ENCODE measurements around the gene KCNK3. TPM values are rescaled to one million over a fixed set of nuclear protein-coding genes. Genes with fewer than 3 reads are reported as not detected.

KCNK3 gene
- polyA plus RNA-seq, 1 of the 3 experiments (the other 2 are of a cell fraction) = 0.16 TPM

- DNase-seq = peak; percentile 51
- CTCF ChIA-PET = interaction anchor here (0.6 to 4.4 kb wide), 10 partner anchors 11 to 76 kb away, joined by 3 to 32 read pairs (median 6); partner anchors contain the start of gene KCNK3
Measured at GRCh38 chr2:26681656-26682055, 10.9 kb upstream of the KCNK3 start.

DNA sequence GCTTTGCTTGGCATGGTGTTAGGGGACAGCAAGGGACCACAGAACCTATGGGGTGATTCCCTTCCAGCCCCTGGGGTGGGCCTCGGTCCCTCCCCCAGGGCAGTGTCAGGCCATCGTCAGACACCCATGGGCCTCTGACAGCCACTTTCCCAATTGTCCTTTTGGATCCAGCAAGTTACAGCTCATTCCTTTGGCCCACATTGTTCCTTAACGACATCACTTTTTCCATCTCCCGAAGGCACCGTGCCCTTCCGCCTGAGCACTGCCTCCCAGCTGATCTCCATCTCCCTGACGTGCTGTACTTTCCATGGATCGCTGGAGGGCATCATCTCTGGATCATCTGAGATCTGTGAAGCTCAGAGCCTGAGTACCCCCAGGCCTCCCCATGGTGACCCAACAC lies 10.4 kb upstream of the KCNK3 start:
- peaks cover 0 to 44% of the 10 kb centered on the region in 2 experiments; a peak in 2 of 4 replicates for H3K4me1 ChIP-seq (ENCODE audit: control insufficient read depth in 1 of 2, insufficient read depth in 2 of 2, low read depth in 1 of 2, low read length in 1 of 2)
- CTCF ChIA-PET = interaction anchor here (0.6 to 4.4 kb wide), 9 partner anchors 10 to 77 kb away, joined by 3 to 32 read pairs (median 6); partner anchors contain the start of gene KCNK3
- no peak for DNase-seq
- H3K4me3 ChIP-seq (ENCODE audit: low read depth in 2 of 2, low read length in 1 of 2) = no peak overlapping the region
- POLR2A ChIA-PET = no interaction called here
- TF ChIP-seq, protein P1, sequence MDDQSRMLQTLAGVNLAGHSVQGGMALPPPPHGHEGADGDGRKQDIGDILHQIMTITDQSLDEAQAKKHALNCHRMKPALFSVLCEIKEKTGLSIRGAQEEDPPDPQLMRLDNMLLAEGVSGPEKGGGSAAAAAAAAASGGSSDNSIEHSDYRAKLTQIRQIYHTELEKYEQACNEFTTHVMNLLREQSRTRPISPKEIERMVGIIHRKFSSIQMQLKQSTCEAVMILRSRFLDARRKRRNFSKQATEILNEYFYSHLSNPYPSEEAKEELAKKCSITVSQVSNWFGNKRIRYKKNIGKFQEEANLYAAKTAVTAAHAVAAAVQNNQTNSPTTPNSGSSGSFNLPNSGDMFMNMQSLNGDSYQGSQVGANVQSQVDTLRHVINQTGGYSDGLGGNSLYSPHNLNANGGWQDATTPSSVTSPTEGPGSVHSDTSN (IDR thresholded peaks at IDR 0.05) = no peak
- TF ChIP-seq RFX5 (IDR thresholded peaks at IDR 0.05; ENCODE audit: low read length) = no peak
- no peak for TF ChIP-seq CHD2 (IDR thresholded peaks at IDR 0.05; ENCODE audit: low read length, partially characterized antibody)
- TF ChIP-seq ELF1 (IDR thresholded peaks at IDR 0.05) = no peak
- no peak for TF ChIP-seq SMC3 (IDR thresholded peaks at IDR 0.05; ENCODE audit: low read depth, low read length)
- no peak for TF ChIP-seq TCF12 (IDR thresholded peaks at IDR 0.05)
- no peak for TF ChIP-seq POLR2AphosphoS5 (IDR thresholded peaks at IDR 0.05; ENCODE audit: low read depth, low read length)
- TF ChIP-seq TEAD4 (IDR thresholded peaks at IDR 0.05; ENCODE audit: borderline replicate concordance, insufficient read depth) = no peak
- TF ChIP-seq RAD21 (IDR thresholded peaks at IDR 0.05; ENCODE audit: low read length) = no peak
- no peak for TF ChIP-seq TAF1 (IDR thresholded peaks at IDR 0.05; ENCODE audit: borderline replicate concordance, low read depth, low read length)
- TF ChIP-seq, protein P2, sequence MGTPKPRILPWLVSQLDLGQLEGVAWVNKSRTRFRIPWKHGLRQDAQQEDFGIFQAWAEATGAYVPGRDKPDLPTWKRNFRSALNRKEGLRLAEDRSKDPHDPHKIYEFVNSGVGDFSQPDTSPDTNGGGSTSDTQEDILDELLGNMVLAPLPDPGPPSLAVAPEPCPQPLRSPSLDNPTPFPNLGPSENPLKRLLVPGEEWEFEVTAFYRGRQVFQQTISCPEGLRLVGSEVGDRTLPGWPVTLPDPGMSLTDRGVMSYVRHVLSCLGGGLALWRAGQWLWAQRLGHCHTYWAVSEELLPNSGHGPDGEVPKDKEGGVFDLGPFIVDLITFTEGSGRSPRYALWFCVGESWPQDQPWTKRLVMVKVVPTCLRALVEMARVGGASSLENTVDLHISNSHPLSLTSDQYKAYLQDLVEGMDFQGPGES (IDR thresholded peaks at IDR 0.05; ENCODE audit: low read depth, low read length) = no peak
- no peak for TF ChIP-seq FOXM1 (IDR thresholded peaks at IDR 0.05; ENCODE audit: low read depth)
- no peak for TF ChIP-seq GATA2 (CRISPR knock-in tag; IDR thresholded peaks at IDR 0.05)
- TF ChIP-seq EZH2phosphoT487 (IDR thresholded peaks at IDR 0.05; ENCODE audit: borderline replicate concordance, low read depth) = no peak
- TF ChIP-seq SIN3A (IDR thresholded peaks at IDR 0.05; ENCODE audit: borderline replicate concordance, low read depth, low read length) = no peak
- no peak for TF ChIP-seq FOSL2 (IDR thresholded peaks at IDR 0.05; ENCODE audit: borderline replicate concordance, low read depth)
- no peak for TF ChIP-seq RXRA (IDR thresholded peaks at IDR 0.05; ENCODE audit: borderline replicate concordance, low read depth)
- no peak for TF ChIP-seq NRF1 (IDR thresholded peaks at IDR 0.05; ENCODE audit: low read depth, low read length)
- H3K4me2 ChIP-seq = no peak overlapping the region
- no peak overlapping the region for H3K27ac ChIP-seq (ENCODE audit: low read depth in 2 of 2, low read length in 1 of 2)
- no peaks in the 10 kb centered on the region for H4K20me1 ChIP-seq (ENCODE audit: insufficient read depth)
- H2AFZ ChIP-seq (ENCODE audit: low read depth) = no peak overlapping the region
- 61% methylated on average over 8 of the region's 8 CpGs for WGBS (ENCODE audit: low lambda C conversion rate)
- H3K36me3 ChIP-seq (replicated peaks in 1 of 2; ENCODE audit: control insufficient read depth in 1 of 2, insufficient read depth in 2 of 2, low read length in 1 of 2) = no peaks in the 10 kb centered on the region
- H3K9me3 ChIP-seq = no peaks in the 10 kb centered on the region
- H3K9me2 ChIP-seq = no peaks in the 10 kb centered on the region
- H3K27me3 ChIP-seq (ENCODE audit: insufficient read depth) = peaks cover 68% of the 10 kb centered on the region
- no peaks in the 10 kb centered on the region for H3K79me2 ChIP-seq (ENCODE audit: insufficient read depth)
- H3K9ac ChIP-seq = no peak overlapping the region
- no peaks in the 10 kb centered on the region for H3F3A ChIP-seq (replicated peaks; ENCODE audit: insufficient read depth)

More at GRCh38 chr2:26681656-26682055, 10.9 kb upstream of the KCNK3 start:
- Histone ChIP-seq H2AFZ (ENCODE audit: low read depth) (no peak overlapping the region), H3K27me3 (ENCODE audit: insufficient read depth) (peaks cover 66% of the 10 kb centered on the region), H3K9me3 (no peaks in the 10 kb centered on the region), H3F3A (replicated peaks; ENCODE audit: insufficient read depth) (no peaks in the 10 kb centered on the region), H3K27ac (ENCODE audit: low read depth in 2 of 2, low read length in 1 of 2) (no peak overlapping the region), H3K4me2 (no peak overlapping the region), H3K79me2 (ENCODE audit: insufficient read depth) (no peaks in the 10 kb centered on the region), H3K36me3 (replicated peaks in 1 of 2; ENCODE audit: control insufficient read depth in 1 of 2, insufficient read depth in 2 of 2, low read length in 1 of 2) (no peaks in the 10 kb centered on the region), H4K20me1 (ENCODE audit: insufficient read depth) (no peaks in the 10 kb centered on the region), H3K4me3 (ENCODE audit: low read depth in 2 of 2, low read length in 1 of 2) (no peak overlapping the region), H3K9me2 (no peaks in the 10 kb centered on the region), H3K9ac (no peak overlapping the region), H3K4me1 (ENCODE audit: control insufficient read depth in 1 of 2, insufficient read depth in 2 of 2, low read depth in 1 of 2, low read length in 1 of 2) (peaks cover 0 to 44% of the 10 kb centered on the region in 2 experiments; a peak in 2 of 4 replicates)
- TF ChIP-seq CHD2 (IDR thresholded peaks at IDR 0.05; ENCODE audit: low read length, partially characterized antibody) (peak; percentile 55), ZBTB33 (IDR thresholded peaks at IDR 0.05; ENCODE audit: borderline replicate concordance, low read depth) (no peak), GATA2 (CRISPR knock-in tag; IDR thresholded peaks at IDR 0.05) (peak; percentile 78), USF1 (IDR thresholded peaks at IDR 0.05; ENCODE audit: borderline replicate concordance, low read depth) (no peak), EP300 (IDR thresholded peaks at IDR 0.05; ENCODE audit: borderline replicate concordance in 1 of 2, low read depth in 1 of 2, low read length in 1 of 2) (peak in 1 of 2 experiments; percentile 44; a peak in 1 of 4 replicates)
- POLR2A ChIA-PET = no interaction called here
- 42% methylated on average over 3 of the region's 3 CpGs for WGBS (ENCODE audit: low lambda C conversion rate)

Data from SK-N-SH (cell line).